ENCODE data around the gene AP5Z1.

AP5Z1 gene

GRCh38 chr7:4783292-4783652 is 7.8 kb downstream of the AP5Z1 start:
- Histone ChIP-seq H3K4me1 (ENCODE audit: insufficient read depth, low read length) (peaks cover 2% of the 10 kb centered on the region; the same call in 1 of the 2 replicates), H3K27me3 (ENCODE audit: insufficient read depth, low read length, poor library complexity) (no peaks in the 10 kb centered on the region), H2AFZ (ENCODE audit: low read depth, low read length) (no peak overlapping the region), H3K36me3 (ENCODE audit: insufficient read depth, low read length) (peaks cover 70% of the 10 kb centered on the region), H3K27ac (ENCODE audit: low read length) (no peak overlapping the region), H3K9me3 (ENCODE audit: insufficient read depth, low read length, severe bottlenecking) (no peaks in the 10 kb centered on the region), H3K4me2 (ENCODE audit: insufficient read depth, low read length) (no peak overlapping the region), H4K20me1 (ENCODE audit: insufficient read depth, low read length) (peaks cover 9% of the 10 kb centered on the region; the same call in 1 of the 2 replicates), H3K79me2 (ENCODE audit: insufficient read depth, low read length) (peaks cover 11% of the 10 kb centered on the region), H3K9ac (ENCODE audit: low read depth, low read length) (no peak overlapping the region), H3K4me3 (ENCODE audit: low read depth in 1 of 2, low read length in 2 of 2) (no peak overlapping the region)
- DNase-seq = no peak
- no peak for ATAC-seq (ENCODE audit: insufficient read depth, low read depth)
- TF ChIP-seq CTCF (IDR thresholded peaks at IDR 0.05; ENCODE audit: borderline replicate concordance, extremely low read depth, low read length, poor library complexity, severe bottlenecking) = no peak

GRCh38 chr7:4783762-4784351 is 8.4 kb downstream of the AP5Z1 start:
- H3K9ac ChIP-seq (ENCODE audit: low read depth, low read length) = no peak overlapping the region
- H2AFZ ChIP-seq (ENCODE audit: low read depth, low read length) = no peak overlapping the region
- DNase-seq (no peak), ATAC-seq (ENCODE audit: insufficient read depth, low read depth) (no peak)
- H4K20me1 ChIP-seq (ENCODE audit: insufficient read depth, low read length) = peaks cover 7% of the 10 kb centered on the region; the same call in 1 of the 2 replicates
- TF ChIP-seq CTCF (IDR thresholded peaks at IDR 0.05; ENCODE audit: borderline replicate concordance, extremely low read depth, low read length, poor library complexity, severe bottlenecking) (no peak), EZH2 (IDR thresholded peaks at IDR 0.05; ENCODE audit: borderline replicate concordance, low read depth, low read length, severe bottlenecking) (no peak)
- no peaks in the 10 kb centered on the region for H3K4me1 ChIP-seq (ENCODE audit: insufficient read depth, low read length)
- peaks cover 76% of the 10 kb centered on the region for H3K36me3 ChIP-seq (ENCODE audit: insufficient read depth, low read length)
- H3K27ac ChIP-seq (ENCODE audit: low read length) = no peak overlapping the region
- no peak overlapping the region for H3K4me2 ChIP-seq (ENCODE audit: insufficient read depth, low read length)
- no peaks in the 10 kb centered on the region for H3K27me3 ChIP-seq (ENCODE audit: insufficient read depth, low read length, poor library complexity)
- peaks cover 9% of the 10 kb centered on the region; the same call in 1 of the 2 replicates for H3K79me2 ChIP-seq (ENCODE audit: insufficient read depth, low read length)
- H3K9me3 ChIP-seq (ENCODE audit: insufficient read depth, low read length, severe bottlenecking) = no peaks in the 10 kb centered on the region
- H3K4me3 ChIP-seq (ENCODE audit: low read depth in 1 of 2, low read length in 2 of 2) = no peak overlapping the region

GRCh38 chr7:4784799-4785198 is 9.4 kb downstream of the AP5Z1 start:
- Histone ChIP-seq H3K4me2 (ENCODE audit: insufficient read depth, low read length) (no peak overlapping the region), H3K79me2 (ENCODE audit: insufficient read depth, low read length) (peaks cover 5% of the 10 kb centered on the region; the same call in 1 of the 2 replicates), H3K4me3 (ENCODE audit: low read depth in 1 of 2, low read length in 2 of 2) (no peak overlapping the region), H2AFZ (ENCODE audit: low read depth, low read length) (no peak overlapping the region), H3K27ac (ENCODE audit: low read length) (no peak overlapping the region), H3K9ac (ENCODE audit: low read depth, low read length) (no peak overlapping the region), H3K4me1 (ENCODE audit: insufficient read depth, low read length) (no peaks in the 10 kb centered on the region), H3K36me3 (ENCODE audit: insufficient read depth, low read length) (peaks cover 85% of the 10 kb centered on the region), H3K9me3 (ENCODE audit: insufficient read depth, low read length, severe bottlenecking) (no peaks in the 10 kb centered on the region), H4K20me1 (ENCODE audit: insufficient read depth, low read length) (peaks cover 7% of the 10 kb centered on the region; the same call in 1 of the 2 replicates), H3K27me3 (ENCODE audit: insufficient read depth, low read length, poor library complexity) (no peaks in the 10 kb centered on the region)
- DNase-seq (no peak), ATAC-seq (ENCODE audit: insufficient read depth, low read depth) (no peak)
- TF ChIP-seq EZH2 (IDR thresholded peaks at IDR 0.05; ENCODE audit: borderline replicate concordance, low read depth, low read length, severe bottlenecking) (no peak), CTCF (IDR thresholded peaks at IDR 0.05; ENCODE audit: borderline replicate concordance, extremely low read depth, low read length, poor library complexity, severe bottlenecking) (no peak)

All from DND-41 (cell line).